OCI-M2 (cell line): ENCODE data around the gene TRPM3.

Experiments used
- DNase-seq: peaks from one replicate; lab custom pipeline; 2025; ENCODE audit not compliant: unreplicated experiment; lab: John Stamatoyannopoulos, UW

Gene TRPM3

GRCh38 chr9:70835323-70835722, 286.1 kb downstream of the TRPM3 start:
- no peak for DNase-seq

- DNase-seq, result no peak
Observed at GRCh38 chr9:70832492-70832891, 288.9 kb downstream of the TRPM3 start.

GRCh38 chr9:70830618-70831017, 290.8 kb downstream of the TRPM3 start:
- DNase-seq, result no peak

- DNase-seq, result no peak
Observed at GRCh38 chr9:70829591-70830265, 291.7 kb downstream of the TRPM3 start.

GRCh38 chr9:70826562-70826961, 294.9 kb downstream of the TRPM3 start:
- DNase-seq, result no peak

- no peak for DNase-seq
Observed at GRCh38 chr9:70823284-70823683, 298.1 kb downstream of the TRPM3 start.

- DNase-seq, result no peak
Observed at GRCh38 chr9:70817311-70817710, 304.1 kb downstream of the TRPM3 start.

GRCh38 chr9:70816891-70817290, 304.5 kb downstream of the TRPM3 start:
- DNase-seq, result no peak

- no peak for DNase-seq
Observed at GRCh38 chr9:70816316-70816715, 305.1 kb downstream of the TRPM3 start.

GRCh38 chr9:70814597-70814996, 306.8 kb downstream of the TRPM3 start:
- no peak for DNase-seq

GRCh38 chr9:70813141-70813540, 308.3 kb downstream of the TRPM3 start:
- DNase-seq, result no peak

- DNase-seq, result no peak
Observed at GRCh38 chr9:70811638-70812037, 309.8 kb downstream of the TRPM3 start.

- no peak for DNase-seq
Observed at GRCh38 chr9:70806875-70807274, 314.5 kb downstream of the TRPM3 start.

GRCh38 chr9:70805949-70806348, 315.5 kb downstream of the TRPM3 start:
- DNase-seq, result no peak

- DNase-seq, result no peak
Observed at GRCh38 chr9:70802758-70803436, 318.5 kb downstream of the TRPM3 start.

GRCh38 chr9:70802206-70802605, 319.2 kb downstream of the TRPM3 start:
- DNase-seq, result no peak

- no peak for DNase-seq
Observed at GRCh38 chr9:70801181-70801829, 320.1 kb downstream of the TRPM3 start.

GRCh38 chr9:70798018-70798417, 323.4 kb downstream of the TRPM3 start:
- no peak for DNase-seq

GRCh38 chr9:70795841-70796240, 325.6 kb downstream of the TRPM3 start:
- DNase-seq, result no peak

- DNase-seq, result no peak
Observed at GRCh38 chr9:70792796-70793195, 328.6 kb downstream of the TRPM3 start.

- DNase-seq, result no peak
Observed at GRCh38 chr9:70791936-70792335, 329.5 kb downstream of the TRPM3 start.

- DNase-seq, result no peak
Observed at GRCh38 chr9:70789086-70789485, 332.3 kb downstream of the TRPM3 start.
